Right lobe of liver (tissue), 6 donors: ENCODE measurements around the gene CBX7. TPM values are rescaled to one million over a fixed set of nuclear protein-coding genes. Genes with fewer than 3 reads are reported as not detected.

ENCODE experiments used
- ATAC-seq, 4 donors: fragments of 200-7000 bp; cut with Tn5 transposase; one replicate each; pipeline ENCODE4 v1.9.1; 2020; ENCODE audit warnings: mild to moderate bottlenecking in 4 of 4, moderate library complexity in 4 of 4
- DNase-seq, 3 donors: peaks; one replicate each; pipeline ENCODE4 v3.0.0-alpha.2; 2020
- H3K27ac ChIP-seq, 3 donors: fragments of 200-600 bp; one replicate each; pipeline ENCODE4 v1.8.0; 2022
- H3K27me3 ChIP-seq, 2 donors: fragments of 200-600 bp; one replicate each; pipeline ENCODE4 v1.8.0; 2022
- H3K36me3 ChIP-seq, 4 donors: fragments of 200-600 bp; sonication (generic) in 1 of 4; one replicate each; pipeline versions ENCODE4 v1.5.1 to v1.8.0; 2017 to 2022; ENCODE audit warnings: control low read depth in 1 of 4
- H3K4me1 ChIP-seq, 4 donors: fragments of 200-600 bp; sonication (generic) in 1 of 4; one replicate each; pipeline versions ENCODE4 v1.5.1 to v1.8.0; 2017 to 2022; ENCODE audit warnings: control low read depth in 1 of 4
- H3K4me3 ChIP-seq, 3 donors: fragments of 200-600 bp; one replicate each; pipeline ENCODE4 v1.8.0; 2022
- H3K9me3 ChIP-seq, 4 donors: fragments of 200-600 bp; sonication (generic) in 1 of 4; one replicate each; pipeline versions ENCODE4 v1.5.1 to v1.8.0; 2017 to 2022; ENCODE audit warnings: control low read depth in 1 of 4
- CTCF ChIP-seq, 4 donors: fragments of 200-600 bp in 3 of 4; fragments of 450-650 bp in 1 of 4; IDR thresholded peaks; one replicate each; pipeline versions ENCODE4 v1.5.1 to v1.8.0; 2016 to 2022; ENCODE audit warnings: antibody characterized with exemption in 4 of 4, mild to moderate bottlenecking in 2 of 4
- POLR2A ChIP-seq: fragments of 450-650 bp; IDR thresholded peaks from one replicate; pipeline ENCODE4 v1.6.1; 2017; ENCODE audit warnings: antibody characterized with exemption, mild to moderate bottlenecking
- WGBS: methylation state at CpG from one replicate; pipeline ENCODE4 v1.1.6; 2018; ENCODE audit warnings: low coverage, low lambda C conversion rate; ENCODE audit not compliant: insufficient coverage; ENCODE audit errors: missing lambda C conversion rate; 5-methylcytosine and 5-hydroxymethylcytosine counted together
- intact Hi-C, 2 donors: fragments of 100-400 bp; cut with DNase I; formaldehyde crosslinking; loops; one replicate each; pipeline versions ENCODE4 v1.11.2 to v1.14.1; 2022
- total RNA-seq, 6 experiments: library from RNA; depleted of rRNA in 2 of 6; stranded (reverse); fragments of >200 nt in 2 of 6; fragmentation: NEBNext Ultra II Directional in 3 of 6; extraction: Animal tissue kit (Norgen Biotek cat#: 25700) in 3 of 6; gene quantifications; one replicate each; pipeline versions ENCODE4 v1.1.0 to v1.2.4, GENCODE V29; 2016 to 2023
- donor health status: DM: no; HTN: yes; CAD: no.
- donor health status: DM: no; HTN: no; CAD: no.
- donor health status: DM: no; HTN: no; CAD: no.
- donor health status: DM: no; HTN: yes; CAD: no.
- donor health status: DM: no; HTN: yes; CAD: no.

CBX7 gene
- total RNA-seq, 6 experiments from 2014 or later = 8.0 to 14.5 (median 12.9) TPM

- 100% methylated on average over 2 of the region's 9 CpGs for WGBS
- peak in 1 of 3 donors; percentile 56 for DNase-seq
- no peak overlapping the region for H3K4me3 ChIP-seq
- peak in 1 of 4 donors; percentile 9 for ATAC-seq
- H3K27me3 ChIP-seq = no peaks in the 10 kb centered on the region
- intact Hi-C loops = no loop called here
- H3K36me3 ChIP-seq = peaks cover 0 to 2% (median 0%) of the 10 kb centered on the region in 4 donors
- TF ChIP-seq POLR2A (no peak), CTCF (IDR thresholded peaks at IDR 0.05) (no peak)
- H3K9me3 ChIP-seq = no peaks in the 10 kb centered on the region
- H3K27ac ChIP-seq = peak overlapping the region; percentile 22 to 50 (median 37)
- H3K4me1 ChIP-seq = peaks cover 0 to 37% (median 0%) of the 10 kb centered on the region in 4 donors
Observed at GRCh38 chr22:39148727-39149535, 3.5 kb downstream of the CBX7 start.

- H3K27me3 ChIP-seq = no peaks in the 10 kb centered on the region
- peak overlapping the region; percentile 22 to 50 (median 37) for H3K27ac ChIP-seq
- intact Hi-C loops = no loop called here
- WGBS = 64% methylated on average over 4 of the region's 16 CpGs
- DNase-seq (no peak), ATAC-seq (no peak)
- peaks cover 0 to 35% (median 0%) of the 10 kb centered on the region in 4 donors for H3K4me1 ChIP-seq
- H3K9me3 ChIP-seq = no peaks in the 10 kb centered on the region
- TF ChIP-seq POLR2A (no peak), CTCF (IDR thresholded peaks at IDR 0.05) (no peak)
- no peak overlapping the region for H3K4me3 ChIP-seq
- peaks cover 0 to 2% (median 0%) of the 10 kb centered on the region in 4 donors for H3K36me3 ChIP-seq
Observed at GRCh38 chr22:39148026-39148726, 4.3 kb downstream of the CBX7 start.

- ATAC-seq = no peak
- Histone ChIP-seq H3K36me3 (peaks cover 0 to 2% (median 0%) of the 10 kb centered on the region in 4 donors), H3K27ac (peak overlapping the region in 1 of 3 donors; percentile 20), H3K9me3 (no peaks in the 10 kb centered on the region), H3K4me1 (peaks cover 0 to 34% (median 0%) of the 10 kb centered on the region in 4 donors), H3K27me3 (no peaks in the 10 kb centered on the region), H3K4me3 (no peak overlapping the region)
- no peak for DNase-seq
- intact Hi-C loops = no loop called here
- TF ChIP-seq POLR2A (no peak), CTCF (IDR thresholded peaks at IDR 0.05) (no peak)
- WGBS = 100% methylated on average over 2 of the region's 5 CpGs
Observed at GRCh38 chr22:39147335-39148025, 5.0 kb downstream of the CBX7 start.

GRCh38 chr22:39146256-39147101, 6.0 kb downstream of the CBX7 start:
- no peaks in the 10 kb centered on the region for H3K27me3 ChIP-seq
- TF ChIP-seq CTCF (IDR thresholded peaks at IDR 0.05) (no peak), POLR2A (no peak)
- H3K4me3 ChIP-seq = peak overlapping the region in 2 of 3 donors; percentile 91 to 92
- H3K9me3 ChIP-seq = no peaks in the 10 kb centered on the region
- intact Hi-C loops = no loop called here
- 25% methylated on average over 1 of the region's 6 CpGs for WGBS
- DNase-seq = no peak
- H3K27ac ChIP-seq = peak overlapping the region; percentile 71 to 96 (median 84)
- H3K4me1 ChIP-seq = peaks cover 0 to 32% (median 0%) of the 10 kb centered on the region in 4 donors
- ATAC-seq = no peak
- peaks cover 0 to 2% (median 0%) of the 10 kb centered on the region in 4 donors for H3K36me3 ChIP-seq
